ENCODE measurements around the gene CGRRF1. TPM values are rescaled to one million over a fixed set of nuclear protein-coding genes. Genes with fewer than 3 reads are reported as not detected.

Gene CGRRF1
- total RNA-seq, 1 donor from 2014 or later = 19.7 TPM

GRCh38 chr14:54532111-54533012 lies 22.7 kb downstream of the CGRRF1 start:
- no peak for TF ChIP-seq CTCF (IDR thresholded peaks at IDR 0.05; ENCODE audit: insufficient read depth, low read length, severe bottlenecking)
- Histone ChIP-seq H3K27me3 (ENCODE audit: control insufficient read depth, insufficient read depth, low read length) (no peaks in the 10 kb centered on the region), H3K4me3 (ENCODE audit: low read depth, low read length) (no peak overlapping the region), H3K36me3 (ENCODE audit: control insufficient read depth, insufficient read depth, low read length) (peaks cover 2% of the 10 kb centered on the region)
- FAIRE-seq (no peak), DNase-seq (ENCODE audit: low read depth) (no peak)

DNA sequence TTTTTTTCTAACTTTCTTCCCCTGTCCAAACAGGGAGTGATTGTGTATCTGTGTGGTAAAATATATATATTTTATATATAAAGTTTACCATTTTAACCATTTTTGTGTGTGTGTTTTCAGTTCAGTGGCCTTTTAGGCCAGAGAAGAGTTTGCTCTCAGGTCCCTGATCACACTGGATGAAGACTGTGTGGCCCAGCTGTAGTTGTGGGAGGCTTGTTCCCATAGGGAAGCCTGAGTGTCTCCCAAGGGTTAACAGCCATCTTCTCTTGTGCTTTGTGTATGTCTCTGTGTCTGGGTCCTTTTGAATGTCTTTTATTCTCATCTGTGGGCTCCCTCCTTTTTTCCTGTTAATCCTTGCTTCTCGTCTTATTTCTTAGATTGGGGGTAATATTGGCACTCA lies 23.4 kb downstream of the CGRRF1 start:
- Histone ChIP-seq H3K27me3 (ENCODE audit: control insufficient read depth, insufficient read depth, low read length) (no peaks in the 10 kb centered on the region), H3K4me3 (ENCODE audit: low read depth, low read length) (no peak overlapping the region), H3K36me3 (ENCODE audit: control insufficient read depth, insufficient read depth, low read length) (peaks cover 2% of the 10 kb centered on the region)
- DNase-seq (ENCODE audit: low read depth) (no peak), FAIRE-seq (no peak)
- no peak for TF ChIP-seq CTCF (IDR thresholded peaks at IDR 0.05; ENCODE audit: insufficient read depth, low read length, severe bottlenecking)

- Histone ChIP-seq H3K27me3 (ENCODE audit: control insufficient read depth, insufficient read depth, low read length) (no peaks in the 10 kb centered on the region), H3K36me3 (ENCODE audit: control insufficient read depth, insufficient read depth, low read length) (peaks cover 2% of the 10 kb centered on the region), H3K4me3 (ENCODE audit: low read depth, low read length) (no peak overlapping the region)
- DNase-seq (ENCODE audit: low read depth) (no peak), FAIRE-seq (no peak)
- TF ChIP-seq CTCF (IDR thresholded peaks at IDR 0.05; ENCODE audit: insufficient read depth, low read length, severe bottlenecking) = no peak
Measured at GRCh38 chr14:54535126-54535525, 25.4 kb downstream of the CGRRF1 start.

DNA sequence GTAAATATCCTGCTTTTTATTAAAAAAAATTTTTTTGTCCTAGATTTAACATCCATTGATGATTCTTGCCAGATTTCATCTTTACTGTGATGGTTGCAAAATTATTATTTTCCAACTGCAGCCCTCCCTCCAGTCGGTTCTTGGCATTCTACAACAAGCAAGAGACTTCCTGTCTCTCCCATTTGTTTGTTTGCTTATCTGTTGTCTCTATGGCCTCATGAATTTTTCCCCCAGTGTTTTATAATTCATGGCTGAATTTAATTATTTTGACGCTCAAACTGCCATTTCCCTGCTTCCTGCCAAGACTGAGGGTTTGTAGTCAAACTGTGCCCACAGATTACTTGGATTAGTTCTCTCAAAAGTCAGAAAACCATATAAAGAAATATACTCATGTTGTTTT lies 25.9 kb downstream of the CGRRF1 start:
- Histone ChIP-seq H3K4me3 (ENCODE audit: low read depth, low read length) (no peak overlapping the region), H3K36me3 (ENCODE audit: control insufficient read depth, insufficient read depth, low read length) (peaks cover 2% of the 10 kb centered on the region), H3K27me3 (ENCODE audit: control insufficient read depth, insufficient read depth, low read length) (no peaks in the 10 kb centered on the region)
- no peak for TF ChIP-seq CTCF (IDR thresholded peaks at IDR 0.05; ENCODE audit: insufficient read depth, low read length, severe bottlenecking)
- FAIRE-seq (no peak), DNase-seq (ENCODE audit: low read depth) (no peak)

- FAIRE-seq = no peak
- no peak for TF ChIP-seq CTCF (IDR thresholded peaks at IDR 0.05; ENCODE audit: insufficient read depth, low read length, severe bottlenecking)
Measured at GRCh38 chr14:54537651-54538050, 27.9 kb downstream of the CGRRF1 start.

More at GRCh38 chr14:54537651-54538050, 27.9 kb downstream of the CGRRF1 start:
- H3K36me3 ChIP-seq (ENCODE audit: control insufficient read depth, insufficient read depth, low read length) = peaks cover 2% of the 10 kb centered on the region
- DNase-seq (ENCODE audit: low read depth) = no peak
- H3K4me3 ChIP-seq (ENCODE audit: low read depth, low read length) = no peak overlapping the region
- H3K27me3 ChIP-seq (ENCODE audit: control insufficient read depth, insufficient read depth, low read length) = no peaks in the 10 kb centered on the region

Data from bronchial epithelial cell (primary cell).